Myocyte (in vitro differentiated cells): ENCODE results near the gene RNF150. TPM values are rescaled to one million over a fixed set of nuclear protein-coding genes. Genes with fewer than 3 reads are reported as not detected.
"Not testable (repeated sequence)": the region's sequence is repeated elsewhere in the genome, so short reads cannot be mapped to it uniquely, and the experiment has no call there.

ENCODE experiments used
- DNase-seq: peaks from one replicate; pipeline ENCODE4 v3.0.0-alpha.2; 2012; ENCODE audit warnings: low read depth
- total RNA-seq: library from RNA; depleted of rRNA; stranded (reverse); fragments of >200 nt; gene quantifications from 2 replicates; pipeline ENCODE4 v1.2.3, GENCODE V29; 2014

The RNF150 gene
- total RNA-seq, 1 donor from 2014 or later: 1.5 TPM

GRCh38 chr4:141078871-141079270 is 54.4 kb downstream of the RNF150 start:
- no peak for DNase-seq

- DNase-seq: peak; percentile 58
These were observed 55.6 kb downstream of the RNF150 start for GRCh38 chr4:141077611-141078225.

- DNase-seq: no peak
These were observed 57.7 kb downstream of the RNF150 start for GRCh38 chr4:141075553-141075952.

GRCh38 chr4:141074098-141074878 is 59.0 kb downstream of the RNF150 start:
- peak; percentile 77 for DNase-seq

- DNase-seq: no peak
These were observed 66.6 kb downstream of the RNF150 start for GRCh38 chr4:141066690-141067089.

- no peak for DNase-seq
These were observed 67.4 kb downstream of the RNF150 start for GRCh38 chr4:141065872-141066271.

- DNase-seq: no peak
These were observed 70.6 kb downstream of the RNF150 start for GRCh38 chr4:141062651-141063050.

GRCh38 chr4:141058591-141059512 is 74.4 kb downstream of the RNF150 start:
- DNase-seq: peak; percentile 13

- DNase-seq: no peak
These were observed 75.7 kb downstream of the RNF150 start for GRCh38 chr4:141057582-141057981.

- no peak for DNase-seq
These were observed 76.8 kb downstream of the RNF150 start for GRCh38 chr4:141056473-141056872.

- DNase-seq: no peak
These were observed 78.8 kb downstream of the RNF150 start for GRCh38 chr4:141054446-141054845.

GRCh38 chr4:141050999-141051398 is 82.3 kb downstream of the RNF150 start:
- not testable (repeated sequence) for DNase-seq

GRCh38 chr4:141047228-141047884 is 85.9 kb downstream of the RNF150 start:
- DNase-seq: no peak

GRCh38 chr4:141046255-141046654 is 87.0 kb downstream of the RNF150 start:
- DNase-seq: peak; percentile 64

- DNase-seq: no peak
These were observed 87.4 kb downstream of the RNF150 start for GRCh38 chr4:141045848-141046247.

- no peak for DNase-seq
These were observed 92.2 kb downstream of the RNF150 start for GRCh38 chr4:141041021-141041476.

- no peak for DNase-seq
These were observed 94.1 kb downstream of the RNF150 start for GRCh38 chr4:141039156-141039555.

- DNase-seq: no peak
These were observed 94.8 kb downstream of the RNF150 start for GRCh38 chr4:141038428-141038827.

GRCh38 chr4:141037446-141037845 is 95.8 kb downstream of the RNF150 start:
- DNase-seq: no peak

- no peak for DNase-seq
These were observed 96.5 kb downstream of the RNF150 start for GRCh38 chr4:141036786-141037185.

- DNase-seq: no peak
These were observed 97.3 kb downstream of the RNF150 start for GRCh38 chr4:141035920-141036319.
